Measurements from ENCODE around the gene PPP2R3A. TPM values are rescaled to one million over a fixed set of nuclear protein-coding genes. Genes with fewer than 3 reads are reported as not detected.

PPP2R3A gene
- total and polyA plus RNA-seq, 2 donors (not counting 3 experiments of a cell fraction or from before 2014, with no cell fraction given) = 3.3 to 14.6 TPM

DNA sequence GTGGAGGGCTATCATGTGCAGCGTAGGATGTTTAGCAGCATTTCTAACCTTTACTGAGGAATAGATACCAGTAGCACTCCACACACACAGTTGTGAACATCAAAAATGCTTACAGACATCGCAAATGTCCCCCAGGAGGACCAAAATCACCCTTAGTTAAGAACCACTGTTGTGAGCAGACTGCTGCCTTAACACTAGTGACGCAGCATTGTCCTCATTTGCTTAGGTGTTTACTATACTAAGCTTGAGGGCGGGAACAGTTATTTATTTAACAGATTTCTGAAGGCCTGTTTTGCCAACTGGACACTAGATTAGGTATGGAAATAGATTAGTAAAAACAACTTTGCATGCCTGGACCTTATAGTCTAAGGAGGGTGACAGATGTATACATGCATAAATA is 2.3 kb downstream of the PPP2R3A start:
- dilution Hi-C loops (cut with MboI; ENCODE audit: extremely low pct_ligation_motif_present, low sequenced_read_pairs) (no loop called here), intact Hi-C loops (cut with micrococcal nuclease) (no loop called here)
- no peaks in the 10 kb centered on the region for H3K79me2 ChIP-seq (ENCODE audit: control insufficient read depth, insufficient read depth, low read length)
- DNase-seq (ENCODE audit: low read depth, low spot score) = no peak
- H2AFZ ChIP-seq (ENCODE audit: low read depth, low read length) = no peak overlapping the region
- peaks cover 10% of the 10 kb centered on the region for H3K4me1 ChIP-seq (ENCODE audit: control insufficient read depth, extremely low read depth, insufficient read depth, low read length)
- no peak overlapping the region for H3K4me3 ChIP-seq (replicated peaks in 1 of 3; ENCODE audit: insufficient read depth in 1 of 3, low read depth in 1 of 3, low read length in 3 of 3)
- H3K4me2 ChIP-seq (ENCODE audit: insufficient read depth, low read length) = no peak overlapping the region
- no peaks in the 10 kb centered on the region for H4K20me1 ChIP-seq (replicated peaks; ENCODE audit: control insufficient read depth, extremely low read depth, insufficient read depth, low read length)
- no peaks in the 10 kb centered on the region for H3K36me3 ChIP-seq (ENCODE audit: control insufficient read depth in 2 of 2, extremely low read depth in 1 of 2, insufficient read depth in 2 of 2, low read length in 2 of 2)
- ChIA-PET POLR2A (no interaction called here), CTCF (interaction anchor here (0.9 to 4.0 kb wide), 5 partner anchors 16 to 74 kb away, joined by 3 to 52 read pairs (median 3); no protein-coding TSS in a partner anchor)
- no peaks in the 10 kb centered on the region for H3K9me1 ChIP-seq (replicated peaks; ENCODE audit: control insufficient read depth, extremely low read depth, insufficient read depth, low read length)
- no peak overlapping the region for H3K27ac ChIP-seq (ENCODE audit: insufficient read depth, low read depth, low read length)
- TF ChIP-seq POLR2A (IDR thresholded peaks at IDR 0.05; ENCODE audit: low read depth, low read length) (no peak), JUN (IDR thresholded peaks at IDR 0.05; ENCODE audit: borderline replicate concordance, insufficient read depth, insufficient read length, low read depth) (no peak), FOS (IDR thresholded peaks at IDR 0.05; ENCODE audit: borderline replicate concordance, insufficient read depth, low read length) (no peak), POLR2AphosphoS5 (IDR thresholded peaks at IDR 0.05; ENCODE audit: insufficient read depth, low read depth, low read length) (no peak)
- H3K9me3 ChIP-seq (replicated peaks; ENCODE audit: control insufficient read depth, insufficient read depth, low read length) = no peaks in the 10 kb centered on the region
- peaks cover 0 to 2% of the 10 kb centered on the region in 2 experiments for H3K27me3 ChIP-seq (ENCODE audit: control insufficient read depth in 2 of 2, insufficient read depth in 2 of 2, low read length in 2 of 2)
- FAIRE-seq = no peak
- H3K9ac ChIP-seq (replicated peaks; ENCODE audit: extremely low read depth, insufficient read depth, low read length) = no peak overlapping the region
- BruUV-seq (replicated peaks) = no TSS peak

DNA sequence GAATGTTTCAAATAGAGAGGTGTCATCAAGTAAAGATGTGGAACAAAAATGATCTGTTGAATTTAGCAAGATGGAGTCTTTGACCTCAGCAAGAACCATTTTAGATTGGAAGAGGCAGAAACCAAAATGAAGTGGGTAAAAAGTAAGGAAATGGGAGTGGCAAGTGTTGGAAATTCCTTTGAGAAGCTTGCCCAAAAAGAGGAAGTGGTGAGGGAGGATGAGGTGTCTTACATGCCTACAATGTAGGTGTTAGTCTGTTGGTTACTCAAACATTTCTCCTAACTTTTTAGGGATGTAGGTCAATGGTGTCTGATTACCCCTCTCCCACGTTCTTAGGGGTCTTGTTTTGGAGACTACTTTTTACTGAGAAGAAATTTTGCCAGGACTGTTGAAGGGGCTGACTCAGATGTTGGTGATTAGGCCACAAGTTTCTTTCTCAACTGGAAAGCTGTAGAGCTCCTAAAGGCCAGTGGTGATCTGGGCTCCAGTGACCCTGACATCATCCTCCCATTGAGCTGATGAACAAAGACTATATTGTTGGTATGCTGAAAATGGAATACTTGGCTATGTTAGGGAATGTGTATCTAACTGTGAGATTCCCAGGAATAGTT is 5.1 kb downstream of the PPP2R3A start:
- BruUV-seq (replicated peaks) = no TSS peak
- Histone ChIP-seq H3K9ac (replicated peaks; ENCODE audit: extremely low read depth, insufficient read depth, low read length) (no peak overlapping the region), H3K9me1 (replicated peaks; ENCODE audit: control insufficient read depth, extremely low read depth, insufficient read depth, low read length) (no peaks in the 10 kb centered on the region), H3K27ac (ENCODE audit: insufficient read depth, low read depth, low read length) (no peak overlapping the region), H2AFZ (ENCODE audit: low read depth, low read length) (no peak overlapping the region), H3K9me3 (replicated peaks; ENCODE audit: control insufficient read depth, insufficient read depth, low read length) (no peaks in the 10 kb centered on the region), H3K79me2 (ENCODE audit: control insufficient read depth, insufficient read depth, low read length) (peaks cover 2% of the 10 kb centered on the region), H3K4me1 (ENCODE audit: control insufficient read depth, extremely low read depth, insufficient read depth, low read length) (peaks cover 6% of the 10 kb centered on the region), H3K36me3 (ENCODE audit: control insufficient read depth in 2 of 2, extremely low read depth in 1 of 2, insufficient read depth in 2 of 2, low read length in 2 of 2) (no peaks in the 10 kb centered on the region), H4K20me1 (replicated peaks; ENCODE audit: control insufficient read depth, extremely low read depth, insufficient read depth, low read length) (no peaks in the 10 kb centered on the region), H3K27me3 (ENCODE audit: control insufficient read depth in 2 of 2, insufficient read depth in 2 of 2, low read length in 2 of 2) (no peaks in the 10 kb centered on the region), H3K4me3 (replicated peaks in 1 of 3; ENCODE audit: insufficient read depth in 1 of 3, low read depth in 1 of 3, low read length in 3 of 3) (no peak overlapping the region), H3K4me2 (ENCODE audit: insufficient read depth, low read length) (no peak overlapping the region)
- DNase-seq (ENCODE audit: low read depth, low spot score) = no peak
- TF ChIP-seq GATA2 (IDR thresholded peaks at IDR 0.05; ENCODE audit: insufficient read depth, insufficient read length, low read depth, low read length) (no peak), POLR2A (IDR thresholded peaks at IDR 0.05; ENCODE audit: low read depth, low read length) (no peak)
- TF ChIP-seq, protein P1, sequence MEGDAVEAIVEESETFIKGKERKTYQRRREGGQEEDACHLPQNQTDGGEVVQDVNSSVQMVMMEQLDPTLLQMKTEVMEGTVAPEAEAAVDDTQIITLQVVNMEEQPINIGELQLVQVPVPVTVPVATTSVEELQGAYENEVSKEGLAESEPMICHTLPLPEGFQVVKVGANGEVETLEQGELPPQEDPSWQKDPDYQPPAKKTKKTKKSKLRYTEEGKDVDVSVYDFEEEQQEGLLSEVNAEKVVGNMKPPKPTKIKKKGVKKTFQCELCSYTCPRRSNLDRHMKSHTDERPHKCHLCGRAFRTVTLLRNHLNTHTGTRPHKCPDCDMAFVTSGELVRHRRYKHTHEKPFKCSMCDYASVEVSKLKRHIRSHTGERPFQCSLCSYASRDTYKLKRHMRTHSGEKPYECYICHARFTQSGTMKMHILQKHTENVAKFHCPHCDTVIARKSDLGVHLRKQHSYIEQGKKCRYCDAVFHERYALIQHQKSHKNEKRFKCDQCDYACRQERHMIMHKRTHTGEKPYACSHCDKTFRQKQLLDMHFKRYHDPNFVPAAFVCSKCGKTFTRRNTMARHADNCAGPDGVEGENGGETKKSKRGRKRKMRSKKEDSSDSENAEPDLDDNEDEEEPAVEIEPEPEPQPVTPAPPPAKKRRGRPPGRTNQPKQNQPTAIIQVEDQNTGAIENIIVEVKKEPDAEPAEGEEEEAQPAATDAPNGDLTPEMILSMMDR (IDR thresholded peaks at IDR 0.05; ENCODE audit: extremely low read depth in 1 of 2, insufficient read depth in 1 of 2, low read depth in 1 of 2, low read length in 2 of 2) = no peak
- intact Hi-C loops (cut with micrococcal nuclease) = no loop called here
- ChIA-PET CTCF (interaction anchor here (0.9 to 1.2 kb wide), 2 partner anchors 10 to 72 kb away, joined by 3 read pairs; no protein-coding TSS in a partner anchor), POLR2A (no interaction called here)
- dilution Hi-C loops (cut with MboI; ENCODE audit: extremely low pct_ligation_motif_present, low sequenced_read_pairs) = no loop called here
- no peak for FAIRE-seq

Data from endothelial cell of umbilical vein (primary cell).